Vagina (tissue), 2 donors: ENCODE results near the gene FUT1. TPM values are rescaled to one million over a fixed set of nuclear protein-coding genes. Genes with fewer than 3 reads are reported as not detected.

Experiments used
- DNase-seq, 2 donors: peaks; one replicate each; pipeline ENCODE4 v3.0.0-alpha.2; 2017; ENCODE audit errors: extremely low spot score in 2 of 2
- H3K27ac ChIP-seq: fragments of 200-600 bp; sonication (generic); one replicate; pipeline ENCODE4 v1.5.1; 2019
- H3K27me3 ChIP-seq: fragments of 200-600 bp; sonication (generic); one replicate; pipeline ENCODE4 v1.5.1; 2019
- H3K36me3 ChIP-seq, 2 donors: fragments of 200-600 bp; sonication (generic); one replicate each; pipeline ENCODE4 v1.5.1; 2017 to 2019
- H3K4me1 ChIP-seq: fragments of 200-600 bp; sonication (generic); one replicate; pipeline ENCODE4 v1.5.1; 2019
- H3K4me3 ChIP-seq, 2 donors: fragments of 200-600 bp; sonication (generic); 1 replicate in 1 of 2; 2 replicates in 1 of 2; pipeline ENCODE4 v1.5.1; 2016 to 2019
- H3K9me3 ChIP-seq: fragments of 200-600 bp; sonication (generic); one replicate; pipeline ENCODE4 v1.5.1; 2019
- CTCF ChIP-seq, 3 experiments: fragments of 450-650 bp in 2 of 3; fragments of 200-600 bp in 1 of 3; sonication (generic) in 1 of 3; IDR thresholded peaks; one replicate each; pipeline ENCODE4 v1.5.1; 2017 to 2019; ENCODE audit warnings: antibody characterized with exemption in 3 of 3, mild to moderate bottlenecking in 2 of 3, moderate library complexity in 2 of 3
- POLR2A ChIP-seq, 2 donors: fragments of 450-650 bp; IDR thresholded peaks; one replicate each; pipeline ENCODE4 v1.6.1; 2017; ENCODE audit warnings: antibody characterized with exemption in 2 of 2, mild to moderate bottlenecking in 2 of 2, moderate library complexity in 2 of 2
- POLR2AphosphoS5 ChIP-seq, 2 donors: sonication (generic); formaldehyde crosslinking; IDR thresholded peaks; one replicate each; pipeline ENCODE4 v1.9.0; 2017; ENCODE audit warnings: antibody characterized with exemption in 2 of 2, mild to moderate bottlenecking in 2 of 2, low read depth in 1 of 2; ENCODE audit not compliant: insufficient read depth in 1 of 2
- intact Hi-C: fragments of 100-400 bp; cut with DNase I; formaldehyde crosslinking; loops from one replicate; pipeline ENCODE4 v1.15.1; 2023
- total RNA-seq: library from RNA; depleted of rRNA; stranded (reverse); fragments of >200 nt; gene quantifications from one replicate; pipeline ENCODE4 v1.2.3, GENCODE V29; 2016

FUT1 gene
- 6.4 TPM for total RNA-seq

GRCh38 chr19:48752496-48753365 is at the start of gene FUT1:
TSS of gene FUT1 (minus strand) at chr19:48752641. CDS start at chr19:48751281, 1,360 bp downstream.
- intact Hi-C loops = no loop called here
- Histone ChIP-seq H3K4me1 (peaks cover 17% of the 10 kb centered on the region), H3K27ac (peak within 1 kb of the TSS; percentile 40), H3K36me3 (no peaks in the 10 kb centered on the region), H3K27me3 (no peaks in the 10 kb centered on the region), H3K9me3 (no peaks in the 10 kb centered on the region), H3K4me3 (peak within 1 kb of the TSS; percentile 42 to 44)
- TF ChIP-seq CTCF (IDR thresholded peaks at IDR 0.05) = no peak
- no peak for TF ChIP-seq POLR2A (IDR thresholded peaks at IDR 0.05)
- peak in 1 of 2 donors; percentile 71 for TF ChIP-seq POLR2AphosphoS5 (IDR thresholded peaks at IDR 0.05; ENCODE audit: insufficient read depth in 1 of 2, low read depth in 1 of 2)
- DNase-seq = no peak

DNA sequence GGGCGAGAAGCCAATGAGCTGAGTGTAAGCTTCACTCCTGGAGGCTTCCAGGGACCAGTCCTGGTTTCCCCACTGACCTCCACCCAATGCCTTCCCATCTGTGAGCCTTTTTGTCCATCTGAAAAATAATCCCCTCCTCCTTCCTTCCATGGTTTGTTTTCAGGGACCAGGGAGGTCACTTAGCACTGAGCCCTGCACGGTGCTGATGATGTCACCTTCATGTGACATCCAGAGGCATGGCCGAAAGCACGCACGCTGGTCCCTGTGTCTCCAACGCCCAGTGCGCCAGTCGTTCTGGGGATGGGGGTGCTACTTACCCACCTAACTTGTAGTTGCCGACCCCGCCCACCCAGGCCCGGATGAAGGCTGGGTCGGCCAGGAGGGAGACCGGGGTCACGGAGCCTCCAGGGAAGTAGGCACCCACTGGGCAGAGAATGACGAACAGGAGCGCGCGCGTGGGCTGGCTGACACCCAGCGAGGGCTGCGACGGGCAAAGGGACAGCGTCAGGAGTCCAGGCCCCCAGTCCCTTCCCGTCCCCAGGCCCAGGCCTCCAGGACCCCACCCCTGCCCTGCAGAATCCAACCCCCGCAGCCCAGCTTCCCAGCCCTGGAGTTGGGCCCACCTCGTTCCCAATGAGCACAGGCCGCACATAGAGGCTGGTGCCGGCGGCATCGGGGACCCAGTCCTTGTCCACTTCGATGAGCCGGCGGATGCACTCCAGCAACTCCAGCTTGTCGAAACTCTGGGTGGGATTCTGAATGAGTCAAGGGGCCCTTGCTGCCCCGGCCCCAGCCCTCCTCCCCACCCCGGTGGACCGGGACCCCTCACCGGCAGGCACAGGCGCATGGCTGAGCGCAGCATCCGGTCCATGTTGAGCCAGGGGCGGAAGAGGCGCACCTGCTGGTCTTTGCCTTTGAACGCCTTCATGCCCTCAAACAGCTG is 47.2 kb upstream of the FUT1 start:
- TF ChIP-seq CTCF (IDR thresholded peaks at IDR 0.05) (no peak), POLR2A (IDR thresholded peaks at IDR 0.05) (no peak), POLR2AphosphoS5 (IDR thresholded peaks at IDR 0.05; ENCODE audit: insufficient read depth in 1 of 2, low read depth in 1 of 2) (no peak)
- Histone ChIP-seq H3K9me3 (no peaks in the 10 kb centered on the region), H3K4me1 (peaks cover 10% of the 10 kb centered on the region), H3K4me3 (no peak overlapping the region), H3K27me3 (no peaks in the 10 kb centered on the region), H3K27ac (no peak overlapping the region), H3K36me3 (peaks cover 0 to 6% of the 10 kb centered on the region in 2 donors)
- intact Hi-C loops = loop anchor here (5.0 kb wide), 1 partner anchor 178 kb away; no protein-coding TSS in a partner anchor
- DNase-seq = no peak

DNA sequence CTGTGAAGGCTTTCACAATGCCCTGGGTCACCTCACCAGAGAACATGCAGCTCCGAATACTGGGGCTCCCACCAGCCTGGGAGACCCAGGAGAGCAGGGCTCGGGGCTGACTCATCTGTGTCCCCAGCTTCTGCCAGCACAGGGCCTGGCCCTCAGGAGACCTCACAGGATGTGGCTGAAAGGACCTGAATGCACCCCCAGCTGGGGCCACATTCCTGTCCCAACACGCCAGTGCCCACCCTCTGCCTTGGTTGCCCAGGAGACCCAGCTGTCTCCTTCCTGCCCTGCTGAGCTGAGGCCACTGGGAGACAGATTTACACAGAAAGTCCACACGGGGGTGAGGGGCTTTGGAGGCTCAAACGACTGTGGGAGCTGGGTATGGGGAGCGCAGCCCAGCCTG is 46.5 kb upstream of the FUT1 start:
- DNase-seq = no peak
- intact Hi-C loops = loop anchor here (5.0 kb wide), 1 partner anchor 178 kb away; no protein-coding TSS in a partner anchor
- Histone ChIP-seq H3K36me3 (peaks cover 0 to 6% of the 10 kb centered on the region in 2 donors), H3K4me3 (no peak overlapping the region), H3K27me3 (no peaks in the 10 kb centered on the region), H3K9me3 (no peaks in the 10 kb centered on the region), H3K27ac (no peak overlapping the region), H3K4me1 (peaks cover 15% of the 10 kb centered on the region)
- no peak for TF ChIP-seq POLR2A (IDR thresholded peaks at IDR 0.05)
- TF ChIP-seq POLR2AphosphoS5 (IDR thresholded peaks at IDR 0.05; ENCODE audit: insufficient read depth in 1 of 2, low read depth in 1 of 2) = no peak
- no peak for TF ChIP-seq CTCF (IDR thresholded peaks at IDR 0.05)

- Histone ChIP-seq H3K4me3 (no peak overlapping the region), H3K36me3 (peaks cover 0 to 6% of the 10 kb centered on the region in 2 donors), H3K4me1 (peaks cover 15% of the 10 kb centered on the region), H3K27me3 (no peaks in the 10 kb centered on the region), H3K27ac (peak overlapping the region; percentile 96), H3K9me3 (no peaks in the 10 kb centered on the region)
- TF ChIP-seq POLR2A (IDR thresholded peaks at IDR 0.05) (no peak), POLR2AphosphoS5 (IDR thresholded peaks at IDR 0.05; ENCODE audit: insufficient read depth in 1 of 2, low read depth in 1 of 2) (no peak), CTCF (IDR thresholded peaks at IDR 0.05) (no peak)
- DNase-seq = no peak
- intact Hi-C loops = loop anchor here (5.0 kb wide), 1 partner anchor 180 kb away; no protein-coding TSS in a partner anchor
Observed at GRCh38 chr19:48797103-48797502, 44.7 kb upstream of the FUT1 start.
